Breast epithelium (tissue), 3 donors: ENCODE results near the gene SRSF10.

Experiments used
- POLR2AphosphoS5 ChIP-seq, 3 donors: sonication (generic); formaldehyde crosslinking; IDR thresholded peaks; one replicate each; pipeline ENCODE4 v1.6.1; 2017; ENCODE audit warnings: antibody characterized with exemption in 3 of 3
- TF ChIP-seq, protein P1 (sequence below), 3 donors: fragments of 450-650 bp; IDR thresholded peaks; one replicate each; pipeline ENCODE4 v1.5.1; 2016 to 2017; ENCODE audit warnings: antibody characterized with exemption in 3 of 3, mild to moderate bottlenecking in 3 of 3, moderate library complexity in 3 of 3

DNA sequence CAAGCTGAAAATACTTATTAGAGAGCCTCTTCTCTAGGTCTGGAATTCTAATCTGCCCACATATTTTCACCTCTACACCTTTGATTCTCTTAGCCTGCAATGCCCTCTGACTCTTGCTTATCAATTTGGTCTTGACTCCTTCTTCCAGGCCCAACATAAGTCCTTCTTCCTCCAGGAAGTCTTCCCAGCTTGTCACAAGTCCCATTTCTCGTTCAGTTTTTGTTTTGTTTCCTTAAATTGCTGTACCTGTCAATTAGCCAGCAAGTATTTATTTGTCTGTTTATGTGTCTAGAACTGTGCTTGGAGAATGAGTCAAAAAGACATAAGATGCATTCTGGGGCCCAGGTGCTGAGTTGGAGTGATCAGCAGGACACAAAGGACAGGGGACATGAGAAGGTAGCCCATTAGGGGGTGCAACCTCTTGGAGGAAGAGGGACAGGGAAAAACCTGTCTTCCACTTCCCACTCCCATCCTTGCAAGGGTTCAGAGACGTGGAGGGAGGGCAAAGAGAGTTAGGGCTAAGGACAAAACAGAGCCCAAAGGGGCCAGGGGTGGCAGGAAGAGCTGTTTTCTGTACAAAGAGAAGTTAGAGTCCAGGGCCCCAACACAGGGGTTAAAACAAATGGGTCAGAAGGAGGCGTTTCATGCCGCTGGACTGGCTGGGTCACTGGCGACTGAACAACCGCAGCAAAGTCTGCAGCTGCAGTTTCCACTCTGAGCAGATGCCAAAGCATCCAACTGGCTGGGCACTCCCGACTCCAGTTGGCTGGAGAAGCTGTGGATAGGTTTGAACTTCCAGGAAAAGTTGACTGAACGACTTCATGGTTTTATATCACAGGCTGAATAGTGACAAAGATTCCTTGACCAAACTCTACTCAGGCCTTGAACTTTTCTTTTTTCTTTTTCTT lies 56.3 kb downstream of the SRSF10 start:
- TF ChIP-seq, protein P1, sequence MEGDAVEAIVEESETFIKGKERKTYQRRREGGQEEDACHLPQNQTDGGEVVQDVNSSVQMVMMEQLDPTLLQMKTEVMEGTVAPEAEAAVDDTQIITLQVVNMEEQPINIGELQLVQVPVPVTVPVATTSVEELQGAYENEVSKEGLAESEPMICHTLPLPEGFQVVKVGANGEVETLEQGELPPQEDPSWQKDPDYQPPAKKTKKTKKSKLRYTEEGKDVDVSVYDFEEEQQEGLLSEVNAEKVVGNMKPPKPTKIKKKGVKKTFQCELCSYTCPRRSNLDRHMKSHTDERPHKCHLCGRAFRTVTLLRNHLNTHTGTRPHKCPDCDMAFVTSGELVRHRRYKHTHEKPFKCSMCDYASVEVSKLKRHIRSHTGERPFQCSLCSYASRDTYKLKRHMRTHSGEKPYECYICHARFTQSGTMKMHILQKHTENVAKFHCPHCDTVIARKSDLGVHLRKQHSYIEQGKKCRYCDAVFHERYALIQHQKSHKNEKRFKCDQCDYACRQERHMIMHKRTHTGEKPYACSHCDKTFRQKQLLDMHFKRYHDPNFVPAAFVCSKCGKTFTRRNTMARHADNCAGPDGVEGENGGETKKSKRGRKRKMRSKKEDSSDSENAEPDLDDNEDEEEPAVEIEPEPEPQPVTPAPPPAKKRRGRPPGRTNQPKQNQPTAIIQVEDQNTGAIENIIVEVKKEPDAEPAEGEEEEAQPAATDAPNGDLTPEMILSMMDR (IDR thresholded peaks at IDR 0.05), result no peak
- no peak for TF ChIP-seq POLR2AphosphoS5 (IDR thresholded peaks at IDR 0.05)
